ENCODE measurements around the gene PPP1R13B.

PPP1R13B gene

GRCh38 chr14:103879570-103880347 is 32.4 kb upstream of the PPP1R13B start:
- Histone ChIP-seq H3K4me3 (ENCODE audit: insufficient read length, low read depth) (no peak overlapping the region), H3K4me1 (ENCODE audit: insufficient read depth, insufficient read length) (peaks cover 16% of the 10 kb centered on the region)

GRCh38 chr14:103879118-103879569 is 31.8 kb upstream of the PPP1R13B start:
- Histone ChIP-seq H3K36me3 (ENCODE audit: insufficient read depth, insufficient read length, low read length) (no peaks in the 10 kb centered on the region), H3K27me3 (ENCODE audit: insufficient read depth, insufficient read length) (no peaks in the 10 kb centered on the region), H3K4me3 (ENCODE audit: insufficient read length, low read depth) (no peak overlapping the region), H3K4me1 (ENCODE audit: insufficient read depth, insufficient read length) (peaks cover 16% of the 10 kb centered on the region), H3K9ac (ENCODE audit: insufficient read length, low read depth) (no peak overlapping the region), H3K9me3 (ENCODE audit: insufficient read depth, low read length) (no peaks in the 10 kb centered on the region)
- TF ChIP-seq SUZ12 (IDR thresholded peaks at IDR 0.05; ENCODE audit: extremely low read depth, insufficient read depth, insufficient read length), result no peak
- TF ChIP-seq YY1 (IDR thresholded peaks at IDR 0.05; ENCODE audit: insufficient read depth, insufficient read length), result no peak
- TF ChIP-seq ZNF274 (IDR thresholded peaks at IDR 0.05; ENCODE audit: low read depth, low read length), result no peak
- no peak for DNase-seq (ENCODE audit: low read depth, low spot score)

More at GRCh38 chr14:103879570-103880347, 32.4 kb upstream of the PPP1R13B start:
- Histone ChIP-seq H3K27me3 (ENCODE audit: insufficient read depth, insufficient read length) (no peaks in the 10 kb centered on the region), H3K9me3 (ENCODE audit: insufficient read depth, low read length) (no peaks in the 10 kb centered on the region), H3K9ac (ENCODE audit: insufficient read length, low read depth) (no peak overlapping the region), H3K36me3 (ENCODE audit: insufficient read depth, insufficient read length, low read length) (no peaks in the 10 kb centered on the region)
- no peak for TF ChIP-seq ZNF274 (IDR thresholded peaks at IDR 0.05; ENCODE audit: low read depth, low read length)
- DNase-seq (ENCODE audit: low read depth, low spot score), result no peak

GRCh38 chr14:103878180-103878579 is 30.8 kb upstream of the PPP1R13B start:
- Histone ChIP-seq H3K9ac (ENCODE audit: insufficient read length, low read depth) (no peak overlapping the region), H3K4me1 (ENCODE audit: insufficient read depth, insufficient read length) (peaks cover 16% of the 10 kb centered on the region), H3K9me3 (ENCODE audit: insufficient read depth, low read length) (no peaks in the 10 kb centered on the region), H3K27me3 (ENCODE audit: insufficient read depth, insufficient read length) (no peaks in the 10 kb centered on the region), H3K36me3 (ENCODE audit: insufficient read depth, insufficient read length, low read length) (no peaks in the 10 kb centered on the region), H3K4me3 (ENCODE audit: insufficient read length, low read depth) (no peak overlapping the region)
- no peak for TF ChIP-seq SUZ12 (IDR thresholded peaks at IDR 0.05; ENCODE audit: extremely low read depth, insufficient read depth, insufficient read length)
- no peak for TF ChIP-seq YY1 (IDR thresholded peaks at IDR 0.05; ENCODE audit: insufficient read depth, insufficient read length)
- no peak for TF ChIP-seq ZNF274 (IDR thresholded peaks at IDR 0.05; ENCODE audit: low read depth, low read length)
- no peak for DNase-seq (ENCODE audit: low read depth, low spot score)

GRCh38 chr14:103875010-103875409 is 27.6 kb upstream of the PPP1R13B start:
- TF ChIP-seq SUZ12 (IDR thresholded peaks at IDR 0.05; ENCODE audit: extremely low read depth, insufficient read depth, insufficient read length), result no peak
- TF ChIP-seq ZNF274 (IDR thresholded peaks at IDR 0.05; ENCODE audit: low read depth, low read length), result no peak
- TF ChIP-seq YY1 (IDR thresholded peaks at IDR 0.05; ENCODE audit: insufficient read depth, insufficient read length), result no peak
- Histone ChIP-seq H3K4me1 (ENCODE audit: insufficient read depth, insufficient read length) (peaks cover 4% of the 10 kb centered on the region), H3K9me3 (ENCODE audit: insufficient read depth, low read length) (no peaks in the 10 kb centered on the region), H3K36me3 (ENCODE audit: insufficient read depth, insufficient read length, low read length) (no peaks in the 10 kb centered on the region), H3K9ac (ENCODE audit: insufficient read length, low read depth) (no peak overlapping the region), H3K4me3 (ENCODE audit: insufficient read length, low read depth) (no peak overlapping the region), H3K27me3 (ENCODE audit: insufficient read depth, insufficient read length) (no peaks in the 10 kb centered on the region)
- DNase-seq (ENCODE audit: low read depth, low spot score), result no peak

GRCh38 chr14:103872481-103873113 is 25.2 kb upstream of the PPP1R13B start:
- H3K9ac ChIP-seq (ENCODE audit: insufficient read length, low read depth), result peak overlapping the region; percentile 32
- no peak for DNase-seq (ENCODE audit: low read depth, low spot score)
- TF ChIP-seq ZNF274 (IDR thresholded peaks at IDR 0.05; ENCODE audit: low read depth, low read length) (no peak), SUZ12 (IDR thresholded peaks at IDR 0.05; ENCODE audit: extremely low read depth, insufficient read depth, insufficient read length) (no peak), YY1 (IDR thresholded peaks at IDR 0.05; ENCODE audit: insufficient read depth, insufficient read length) (no peak)
- peaks cover 6% of the 10 kb centered on the region for H3K4me1 ChIP-seq (ENCODE audit: insufficient read depth, insufficient read length)
- H3K4me3 ChIP-seq (ENCODE audit: insufficient read length, low read depth), result no peak overlapping the region
- H3K27me3 ChIP-seq (ENCODE audit: insufficient read depth, insufficient read length), result no peaks in the 10 kb centered on the region
- H3K36me3 ChIP-seq (ENCODE audit: insufficient read depth, insufficient read length, low read length), result no peaks in the 10 kb centered on the region
- no peaks in the 10 kb centered on the region for H3K9me3 ChIP-seq (ENCODE audit: insufficient read depth, low read length)

- Histone ChIP-seq H3K4me3 (ENCODE audit: insufficient read length, low read depth) (no peak overlapping the region), H3K36me3 (ENCODE audit: insufficient read depth, insufficient read length, low read length) (no peaks in the 10 kb centered on the region), H3K9me3 (ENCODE audit: insufficient read depth, low read length) (no peaks in the 10 kb centered on the region), H3K4me1 (ENCODE audit: insufficient read depth, insufficient read length) (peaks cover 6% of the 10 kb centered on the region), H3K27me3 (ENCODE audit: insufficient read depth, insufficient read length) (no peaks in the 10 kb centered on the region), H3K9ac (ENCODE audit: insufficient read length, low read depth) (no peak overlapping the region)
- no peak for DNase-seq (ENCODE audit: low read depth, low spot score)
- TF ChIP-seq SUZ12 (IDR thresholded peaks at IDR 0.05; ENCODE audit: extremely low read depth, insufficient read depth, insufficient read length), result no peak
- no peak for TF ChIP-seq YY1 (IDR thresholded peaks at IDR 0.05; ENCODE audit: insufficient read depth, insufficient read length)
- TF ChIP-seq ZNF274 (IDR thresholded peaks at IDR 0.05; ENCODE audit: low read depth, low read length), result no peak
Measured at GRCh38 chr14:103871596-103872480, 24.5 kb upstream of the PPP1R13B start.
